HepG2 (cell line): ENCODE data around the gene ITIH1. TPM values are rescaled to one million over a fixed set of nuclear protein-coding genes. Genes with fewer than 3 reads are reported as not detected.
"Not testable (repeated sequence)": the region's sequence is repeated elsewhere in the genome, so short reads cannot be mapped to it uniquely, and the experiment has no call there.

Experiments
- ATAC-seq: fragments of 200-7000 bp; cut with Tn5 transposase; 3 replicates; pipeline ENCODE4 v1.9.1; 2020; ENCODE audit warnings: mild to moderate bottlenecking, moderate library complexity
- BruUV-seq: library from RNA; stranded (reverse); fragments of 400-500 nt; replicated peaks from 2 replicates; lab custom pipeline; 2021; lab: Mats Ljungman, UMichigan
- CTCF ChIA-PET: fragments of 300-600 bp; formaldehyde crosslinking; extraction: SDS; loops from one replicate; lab custom pipeline; 2021; ENCODE audit warnings: low total read pairs, inconsistent platforms, low intra/inter-chr PET ratio; lab: Yijun Ruan, JAX
- POLR2A ChIA-PET: fragments of 350-600 bp; sonication (Branson Sonifier 250); formaldehyde crosslinking; loops from one replicate; lab custom pipeline; 2020; ENCODE audit warnings: antibody characterized with exemption, inconsistent platforms; lab: Yijun Ruan, JAX
- DNase-seq: peaks from one replicate; pipeline ENCODE4 v3.0.0-alpha.2; 2015; ENCODE audit warnings: low spot score
- FAIRE-seq: peaks from 3 replicates; lab custom pipeline; 2011; peaks lifted over from hg19 to GRCh38; lab: Jason Lieb, UNC
- H2AFZ ChIP-seq: one replicate; pipeline ENCODE4 v1.6.1; 2011; ENCODE audit warnings: low read length, inconsistent platforms
- H3K27ac ChIP-seq: fragments of 300-600 bp; 3 replicates; pipeline ENCODE4 v1.8.0; 2011; ENCODE audit warnings: mixed run types, mild to moderate bottlenecking, mixed read lengths, low read length, inconsistent platforms; ENCODE audit not compliant: insufficient read depth; ENCODE audit errors: extremely low read length
- H3K27me3 ChIP-seq, 2 experiments: fragments of 200-600 bp in 1 of 2; 2 replicates in 1 of 2; 3 replicates in 1 of 2; pipeline versions ENCODE4 v1.6.0 to v1.8.0; 2011; ENCODE audit warnings: low read length in 2 of 2, mild to moderate bottlenecking in 2 of 2, moderate library complexity in 2 of 2, inconsistent platforms in 1 of 2; ENCODE audit not compliant: insufficient read depth in 2 of 2, control insufficient read depth in 1 of 2
- H3K36me3 ChIP-seq, 2 experiments: fragments of 200-600 bp in 1 of 2; replicated peaks in 1 of 2; 2 replicates in 1 of 2; 3 replicates in 1 of 2; pipeline versions ENCODE4 v1.5.1 to v1.8.0; 2011; ENCODE audit warnings: low read length in 2 of 2, inconsistent platforms in 1 of 2; ENCODE audit not compliant: insufficient read depth in 2 of 2, control insufficient read depth in 1 of 2
- H3K4me1 ChIP-seq: 2 replicates; pipeline ENCODE4 v1.5.1; 2012; ENCODE audit warnings: low read length, inconsistent platforms; ENCODE audit not compliant: insufficient read depth
- H3K4me2 ChIP-seq: 2 replicates; pipeline ENCODE4 v1.6.0; 2011; ENCODE audit warnings: low read depth, low read length, inconsistent platforms
- H3K4me3 ChIP-seq, 3 experiments: fragments of 200-600 bp in 1 of 3; sonication (generic), shearing (Covaris generic) in 1 of 3; replicated peaks in 1 of 3; 2 replicates each; pipeline ENCODE4 v1.5.1; 2011 to 2016; ENCODE audit warnings: low read length in 3 of 3, inconsistent platforms in 2 of 3, low read depth in 2 of 3, mild to moderate bottlenecking in 2 of 3, control low read depth in 1 of 3, mixed read lengths in 1 of 3; ENCODE audit not compliant: insufficient read depth in 1 of 3
- H3K79me2 ChIP-seq: one replicate; pipeline ENCODE4 v1.6.1; 2011; ENCODE audit warnings: low read length, inconsistent platforms; ENCODE audit not compliant: insufficient read depth
- H3K9ac ChIP-seq: 2 replicates; pipeline ENCODE4 v1.6.0; 2011; ENCODE audit warnings: mild to moderate bottlenecking, low read depth, low read length, inconsistent platforms; ENCODE audit not compliant: insufficient read depth
- H3K9me3 ChIP-seq: 2 replicates; pipeline ENCODE4 v1.5.1; 2012; ENCODE audit warnings: mild to moderate bottlenecking, low read length
- H4K20me1 ChIP-seq: 2 replicates; pipeline ENCODE4 v1.6.0; 2011; ENCODE audit warnings: inconsistent platforms, mild to moderate bottlenecking, low read length, moderate library complexity; ENCODE audit not compliant: insufficient read depth
- ETV6 ChIP-seq: sonication (generic); formaldehyde crosslinking; conservative IDR thresholded peaks from 2 replicates; pipeline ENCODE4 v1.4.0; 2020; ENCODE audit warnings: missing genetic modification reagents
- FOXP4 ChIP-seq: sonication (generic); formaldehyde crosslinking; IDR thresholded peaks from 2 replicates; pipeline ENCODE4 v1.4.0; 2020; ENCODE audit warnings: missing genetic modification reagents
- KAT2B ChIP-seq: fragments of 150-350 bp; IDR thresholded peaks from 2 replicates; pipeline ENCODE4 v1.6.1; 2014; ENCODE audit warnings: low read depth, low read length, borderline replicate concordance
- NR2F6 ChIP-seq, 2 experiments: IDR thresholded peaks; 2 replicates each; pipeline ENCODE4 v1.6.1; 2016; ENCODE audit warnings: antibody characterized with exemption in 1 of 2, mild to moderate bottlenecking in 1 of 2
- PAXIP1 ChIP-seq: sonication (generic); formaldehyde crosslinking; conservative IDR thresholded peaks from 2 replicates; pipeline ENCODE4 v1.4.0; 2020; ENCODE audit warnings: mild to moderate bottlenecking, missing genetic modification reagents, moderate library complexity
- PPARG ChIP-seq: conservative IDR thresholded peaks from 2 replicates; pipeline ENCODE4 v1.6.1; 2016; ENCODE audit warnings: missing biosample characterization, missing genetic modification reagents
- TAF1 ChIP-seq: sonication (generic); formaldehyde crosslinking; IDR thresholded peaks from 2 replicates; pipeline ENCODE4 v1.4.0; 2020; ENCODE audit warnings: missing genetic modification reagents
- ZNF280D ChIP-seq: sonication (generic); formaldehyde crosslinking; IDR thresholded peaks from 2 replicates; pipeline ENCODE4 v1.5.1; 2020; ENCODE audit warnings: mild to moderate bottlenecking, missing genetic modification reagents
- ZNF564 ChIP-seq: sonication (generic); formaldehyde crosslinking; IDR thresholded peaks from 2 replicates; pipeline ENCODE4 v1.8.1; 2023; ENCODE audit warnings: mild to moderate bottlenecking, missing genetic modification reagents
- ZNF576 ChIP-seq: sonication (generic); formaldehyde crosslinking; IDR thresholded peaks from 2 replicates; pipeline ENCODE4 v1.4.0; 2020; ENCODE audit warnings: mild to moderate bottlenecking, missing genetic modification reagents
- ZNF816 ChIP-seq: sonication (generic); formaldehyde crosslinking; IDR thresholded peaks from 2 replicates; pipeline ENCODE4 v1.8.0; 2022; ENCODE audit warnings: missing genetic modification reagents, mild to moderate bottlenecking, borderline replicate concordance
- WGBS: methylation state at CpG from one replicate; pipeline ENCODE4 v1.1.6; 2017; ENCODE audit warnings: low lambda C conversion rate; 5-methylcytosine and 5-hydroxymethylcytosine counted together
- in situ Hi-C: cut with HindIII; loops from 2 replicates; pipeline ENCODE4 v1.10.0; 2017; ENCODE audit warnings: low pct_unique_long_range_greater_than_20kb; ENCODE audit not compliant: extremely low pct_ligation_motif_present
- intact Hi-C: fragments of 100-400 bp; cut with micrococcal nuclease; formaldehyde crosslinking; loops from one replicate; pipeline ENCODE4 v1.10.0; 2022; ENCODE audit not compliant: unreplicated experiment
- polyA plus RNA-seq, 8 experiments: library from polyadenylated mRNA; depleted of rRNA in 3 of 8; stranded (reverse) in 7 of 8; unstranded in 1 of 8; fragments of >200 nt; fragmentation: Illumina TruSeq in 4 of 8; extraction: Trizol in 4 of 8; gene quantifications; 2 replicates each; pipeline versions ENCODE4 v1.2.1 to v1.2.3, GENCODE V29; 2011 to 2016; ENCODE audit warnings: low read depth in 4 of 8, missing spikeins in 1 of 8, mixed read lengths in 1 of 8; ENCODE audit not compliant: insufficient read depth in 1 of 8
- total RNA-seq, 5 experiments: library from RNA; depleted of rRNA; stranded (reverse); fragments of >200 nt; fragmentation: Illumina TruSeq; extraction: Trizol; gene quantifications; 2 replicates each; pipeline ENCODE4 v1.2.3, GENCODE V29; 2016; ENCODE audit warnings: low read depth in 1 of 5

Gene ITIH1
- total and polyA plus RNA-seq, 2 of the 13 experiments (the other 11 are each of a cell fraction or from before 2014, with no cell fraction given), result 12.3 to 19.6 TPM

- TF ChIP-seq ZNF816 (CRISPR knock-in tag) (no peak), ETV6 (CRISPR knock-in tag) (no peak), PAXIP1 (CRISPR knock-in tag) (peak; percentile 76), ZNF576 (CRISPR knock-in tag) (no peak), KAT2B (no peak), TAF1 (CRISPR knock-in tag) (no peak), ZNF564 (CRISPR knock-in tag) (no peak)
- TF ChIP-seq, all 625 proteins: peak for 34
Measured at GRCh38 chr3:52777127-52777958, at the start of gene ITIH1 (continued).

GRCh38 chr3:52728753-52729152 is 48.6 kb upstream of the ITIH1 start:
- H4K20me1 ChIP-seq; H3K4me3 ChIP-seq; intact Hi-C loops; H2AFZ ChIP-seq; ATAC-seq; BruUV-seq; H3K9me3 ChIP-seq; FAIRE-seq; in situ Hi-C loops; H3K27me3 ChIP-seq; H3K4me2 ChIP-seq; H3K27ac ChIP-seq; H3K79me2 ChIP-seq; H3K9ac ChIP-seq; CTCF ChIA-PET; TF ChIP-seq NR2F6 (CRISPR knock-in tag; IDR thresholded peaks at IDR 0.05): not testable (repeated sequence)
- Histone ChIP-seq H3K36me3 (peaks cover 6 to 25% of the 10 kb centered on the region in 2 experiments; a peak in 3 of 5 replicates), H3K4me1 (peaks cover 15% of the 10 kb centered on the region)
- peak; percentile 31 for DNase-seq
- POLR2A ChIA-PET, result interaction anchor here (0.7 kb wide), 1 partner anchor 24 kb away, joined by 3 read pairs; no protein-coding TSS in a partner anchor
- 29% methylated on average over 2 of the region's 3 CpGs for WGBS
- TF ChIP-seq NR2F6 (IDR thresholded peaks at IDR 0.05) (0 out of 2 replicates have a peak, but pooled peaks have one; percentile 21), FOXP4 (CRISPR knock-in tag) (peak; percentile 46; the same call in 1 of the 2 replicates), ZNF280D (CRISPR knock-in tag) (0 out of 2 replicates have a peak, but pooled peaks have one; percentile 44), PPARG (CRISPR knock-in tag) (0 out of 2 replicates have a peak, but pooled peaks have one; percentile 22)
